DND-41 (cell line): ENCODE measurements around the gene AMELY.

ENCODE experiments used
- ATAC-seq: fragments of 200-7000 bp; cut with Tn5 transposase; 3 replicates; pipeline ENCODE4 v1.9.1; 2021; ENCODE audit warnings: low read depth; ENCODE audit not compliant: insufficient read depth
- DNase-seq: peaks from one replicate; pipeline ENCODE4 v3.0.0-alpha.2; 2020
- H2AFZ ChIP-seq: 2 replicates; pipeline ENCODE4 v1.6.0; 2012; ENCODE audit warnings: low read depth, low read length
- H3K27ac ChIP-seq: 2 replicates; pipeline ENCODE4 v1.5.1; 2012; ENCODE audit warnings: low read length, inconsistent platforms
- H3K27me3 ChIP-seq: fragments of 200-600 bp; sonication (generic); 2 replicates; pipeline ENCODE4 v1.6.0; 2012; ENCODE audit warnings: low read length, mild to moderate bottlenecking, inconsistent platforms; ENCODE audit not compliant: insufficient read depth, poor library complexity
- H3K36me3 ChIP-seq: 2 replicates; pipeline ENCODE4 v1.5.1; 2012; ENCODE audit warnings: low read length, inconsistent platforms; ENCODE audit not compliant: insufficient read depth
- H3K4me1 ChIP-seq: 2 replicates; pipeline ENCODE4 v1.5.1; 2012; ENCODE audit warnings: mild to moderate bottlenecking, low read length; ENCODE audit not compliant: insufficient read depth
- H3K4me2 ChIP-seq: 2 replicates; pipeline ENCODE4 v1.6.0; 2012; ENCODE audit warnings: mild to moderate bottlenecking, moderate library complexity, low read length, inconsistent platforms; ENCODE audit not compliant: insufficient read depth
- H3K4me3 ChIP-seq, 2 experiments: fragments of 200-600 bp in 1 of 2; shearing (Covaris generic) in 1 of 2; 2 replicates each; pipeline ENCODE4 v1.5.1; 2012 to 2016; ENCODE audit warnings: inconsistent platforms in 2 of 2, low read length in 2 of 2, mild to moderate bottlenecking in 2 of 2, low read depth in 1 of 2, moderate library complexity in 1 of 2
- H3K79me2 ChIP-seq: 2 replicates; pipeline ENCODE4 v1.6.0; 2012; ENCODE audit warnings: low read length, inconsistent platforms; ENCODE audit not compliant: insufficient read depth
- H3K9ac ChIP-seq: 2 replicates; pipeline ENCODE4 v1.6.0; 2012; ENCODE audit warnings: low read depth, mild to moderate bottlenecking, inconsistent platforms, low read length, moderate library complexity
- H3K9me3 ChIP-seq: 2 replicates; pipeline ENCODE4 v1.5.1; 2012; ENCODE audit warnings: low read length, moderate library complexity, mild to moderate bottlenecking, inconsistent platforms; ENCODE audit not compliant: insufficient read depth, severe bottlenecking
- H4K20me1 ChIP-seq: 2 replicates; pipeline ENCODE4 v1.6.0; 2012; ENCODE audit warnings: low read length; ENCODE audit not compliant: insufficient read depth
- EZH2 ChIP-seq: IDR thresholded peaks from 3 replicates; pipeline ENCODE4 v1.6.1; 2012; ENCODE audit warnings: borderline replicate concordance, low read depth, mild to moderate bottlenecking, moderate library complexity, low read length, inconsistent platforms; ENCODE audit not compliant: severe bottlenecking
- TF ChIP-seq, protein P1 (sequence below): IDR thresholded peaks from 2 replicates; pipeline ENCODE4 v1.5.1; 2012; ENCODE audit warnings: borderline replicate concordance, low read length, moderate library complexity, mild to moderate bottlenecking; ENCODE audit not compliant: poor library complexity, severe bottlenecking; ENCODE audit errors: extremely low read depth

AMELY gene

GRCh38 chrY:6928265-6928664, 16.7 kb upstream of the AMELY start:
- Histone ChIP-seq H3K4me1 (no peaks in the 10 kb centered on the region), H3K9ac (no peak overlapping the region), H3K79me2 (no peaks in the 10 kb centered on the region), H3K4me3 (no peak overlapping the region), H2AFZ (no peak overlapping the region), H3K9me3 (no peaks in the 10 kb centered on the region), H3K4me2 (no peak overlapping the region), H3K36me3 (no peaks in the 10 kb centered on the region), H3K27ac (no peak overlapping the region), H3K27me3 (no peaks in the 10 kb centered on the region), H4K20me1 (no peaks in the 10 kb centered on the region)
- DNase-seq (no peak), ATAC-seq (no peak)
- no peak for TF ChIP-seq EZH2
- TF ChIP-seq, protein P1, sequence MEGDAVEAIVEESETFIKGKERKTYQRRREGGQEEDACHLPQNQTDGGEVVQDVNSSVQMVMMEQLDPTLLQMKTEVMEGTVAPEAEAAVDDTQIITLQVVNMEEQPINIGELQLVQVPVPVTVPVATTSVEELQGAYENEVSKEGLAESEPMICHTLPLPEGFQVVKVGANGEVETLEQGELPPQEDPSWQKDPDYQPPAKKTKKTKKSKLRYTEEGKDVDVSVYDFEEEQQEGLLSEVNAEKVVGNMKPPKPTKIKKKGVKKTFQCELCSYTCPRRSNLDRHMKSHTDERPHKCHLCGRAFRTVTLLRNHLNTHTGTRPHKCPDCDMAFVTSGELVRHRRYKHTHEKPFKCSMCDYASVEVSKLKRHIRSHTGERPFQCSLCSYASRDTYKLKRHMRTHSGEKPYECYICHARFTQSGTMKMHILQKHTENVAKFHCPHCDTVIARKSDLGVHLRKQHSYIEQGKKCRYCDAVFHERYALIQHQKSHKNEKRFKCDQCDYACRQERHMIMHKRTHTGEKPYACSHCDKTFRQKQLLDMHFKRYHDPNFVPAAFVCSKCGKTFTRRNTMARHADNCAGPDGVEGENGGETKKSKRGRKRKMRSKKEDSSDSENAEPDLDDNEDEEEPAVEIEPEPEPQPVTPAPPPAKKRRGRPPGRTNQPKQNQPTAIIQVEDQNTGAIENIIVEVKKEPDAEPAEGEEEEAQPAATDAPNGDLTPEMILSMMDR: no peak

- TF ChIP-seq, protein P1: no peak
- no peak for TF ChIP-seq EZH2
- Histone ChIP-seq H3K4me2 (no peak overlapping the region), H2AFZ (no peak overlapping the region), H3K9me3 (no peaks in the 10 kb centered on the region), H3K4me3 (no peak overlapping the region), H3K27me3 (no peaks in the 10 kb centered on the region), H3K79me2 (no peaks in the 10 kb centered on the region), H3K9ac (no peak overlapping the region), H3K27ac (no peak overlapping the region), H3K4me1 (no peaks in the 10 kb centered on the region), H3K36me3 (no peaks in the 10 kb centered on the region), H4K20me1 (no peaks in the 10 kb centered on the region)
- ATAC-seq (no peak), DNase-seq (peak; percentile 8)
These were observed 9.5 kb upstream of the AMELY start for GRCh38 chrY:6921061-6921460.

DNA sequence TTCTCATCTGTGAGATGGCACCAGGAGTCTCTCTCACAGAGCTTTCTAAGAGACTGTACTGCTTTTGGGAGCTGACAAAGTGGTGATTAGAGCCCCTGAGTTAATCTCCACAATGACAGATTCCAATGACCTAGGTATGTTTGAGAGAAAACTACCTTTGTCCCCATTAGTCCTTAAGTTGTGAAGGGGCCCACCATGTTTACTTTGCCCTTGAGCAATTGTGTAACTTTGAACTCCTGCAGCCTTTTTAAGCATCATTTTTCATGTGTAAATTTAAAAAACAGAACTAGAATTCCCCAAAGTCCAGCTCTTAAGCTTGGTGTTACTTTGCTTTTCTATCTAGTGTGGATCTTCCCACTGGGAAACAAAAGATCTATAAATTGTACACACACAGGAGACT, 1.8 kb upstream of the AMELY start:
- H3K36me3 ChIP-seq: no peaks in the 10 kb centered on the region
- H3K9me3 ChIP-seq: no peaks in the 10 kb centered on the region
- H3K4me1 ChIP-seq: no peaks in the 10 kb centered on the region
- no peak overlapping the region for H3K27ac ChIP-seq
- ATAC-seq (no peak), DNase-seq (no peak)
- H2AFZ ChIP-seq: no peak overlapping the region
- no peak overlapping the region for H3K4me3 ChIP-seq
- no peak for TF ChIP-seq EZH2
- TF ChIP-seq, protein P1: no peak
- no peak overlapping the region for H3K9ac ChIP-seq
- H3K27me3 ChIP-seq: no peaks in the 10 kb centered on the region
- no peaks in the 10 kb centered on the region for H3K79me2 ChIP-seq
- H4K20me1 ChIP-seq: no peaks in the 10 kb centered on the region
- no peak overlapping the region for H3K4me2 ChIP-seq
